ENCODE measurements around the gene TTC3.

Gene TTC3

DNA sequence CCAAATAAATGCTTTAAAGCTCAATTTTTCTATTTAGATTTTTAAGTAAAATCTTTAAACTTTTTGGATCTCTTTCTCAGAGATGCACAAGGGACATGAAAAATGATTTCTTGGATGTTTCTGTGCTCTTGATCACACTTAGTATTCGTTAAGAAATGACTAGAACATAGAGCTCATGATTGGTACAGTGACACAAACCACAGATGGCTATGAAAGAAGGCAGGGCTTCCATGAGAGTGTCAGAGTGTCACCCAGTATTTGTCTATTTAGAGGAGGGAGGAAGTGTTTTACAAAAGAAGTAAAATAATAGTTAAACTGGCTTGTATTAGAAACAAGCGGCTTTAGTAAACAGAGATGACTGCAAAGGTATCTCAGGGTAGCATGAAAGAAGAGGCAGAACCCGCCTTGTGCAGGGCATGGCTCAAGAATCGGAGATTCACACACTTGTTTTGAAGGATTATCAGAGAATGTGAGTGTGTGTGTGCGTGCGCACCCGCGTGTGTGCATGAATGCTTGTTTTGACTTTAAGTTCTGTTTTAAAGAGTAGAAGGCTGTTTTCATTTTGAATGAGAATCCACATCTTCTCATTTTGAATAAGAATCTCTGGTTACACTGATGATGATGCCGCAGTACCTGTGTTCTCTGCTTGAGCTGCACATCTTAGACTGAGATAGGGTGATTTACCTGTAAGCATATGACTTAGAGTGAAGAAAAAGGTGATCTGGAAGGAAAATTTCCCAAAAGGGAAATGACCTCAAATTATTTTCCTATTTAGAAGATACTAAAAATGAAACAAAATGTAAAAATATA lies 111.9 kb downstream of the TTC3 start:
- DNase-seq (ENCODE audit: low read depth) = no peak
- H3K4me3 ChIP-seq (ENCODE audit: low read depth, low read length) = no peak overlapping the region

- no peak for DNase-seq (ENCODE audit: low read depth)
- no peak overlapping the region for H3K4me3 ChIP-seq (ENCODE audit: low read depth, low read length)
Observed at GRCh38 chr21:37186983-37187382, 113.9 kb downstream of the TTC3 start.

GRCh38 chr21:37188825-37189224 lies 115.8 kb downstream of the TTC3 start:
- no peak for DNase-seq (ENCODE audit: low read depth)
- H3K4me3 ChIP-seq (ENCODE audit: low read depth, low read length) = no peak overlapping the region

GRCh38 chr21:37192019-37192418 lies 119.0 kb downstream of the TTC3 start:
- no peak overlapping the region for H3K4me3 ChIP-seq (ENCODE audit: low read depth, low read length)
- DNase-seq (ENCODE audit: low read depth) = no peak

- H3K4me3 ChIP-seq (ENCODE audit: low read depth, low read length) = no peak overlapping the region
- DNase-seq (ENCODE audit: low read depth) = no peak
Observed at GRCh38 chr21:37193006-37193405, 120.0 kb downstream of the TTC3 start.

DNA sequence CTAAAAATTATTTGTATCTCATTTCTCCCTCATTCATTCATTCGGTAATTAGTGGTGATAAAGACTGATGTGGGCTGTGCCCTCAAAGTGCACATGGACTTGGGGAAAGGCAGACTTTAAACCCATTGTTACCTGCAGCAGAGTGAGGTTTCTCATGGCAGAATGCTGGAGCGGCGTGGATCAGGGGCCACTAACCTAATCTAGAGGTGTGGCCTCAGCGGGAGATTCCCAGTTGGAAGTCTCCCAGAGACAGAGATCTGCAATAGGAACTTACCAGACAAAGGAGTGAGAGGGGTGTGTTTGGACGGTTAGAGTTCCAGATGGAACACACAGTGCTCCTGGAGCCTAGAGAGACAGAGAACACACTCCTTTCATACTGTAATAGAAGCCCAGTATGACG lies 120.6 kb downstream of the TTC3 start:
- no peak for DNase-seq (ENCODE audit: low read depth)
- H3K4me3 ChIP-seq (ENCODE audit: low read depth, low read length) = no peak overlapping the region

DNA sequence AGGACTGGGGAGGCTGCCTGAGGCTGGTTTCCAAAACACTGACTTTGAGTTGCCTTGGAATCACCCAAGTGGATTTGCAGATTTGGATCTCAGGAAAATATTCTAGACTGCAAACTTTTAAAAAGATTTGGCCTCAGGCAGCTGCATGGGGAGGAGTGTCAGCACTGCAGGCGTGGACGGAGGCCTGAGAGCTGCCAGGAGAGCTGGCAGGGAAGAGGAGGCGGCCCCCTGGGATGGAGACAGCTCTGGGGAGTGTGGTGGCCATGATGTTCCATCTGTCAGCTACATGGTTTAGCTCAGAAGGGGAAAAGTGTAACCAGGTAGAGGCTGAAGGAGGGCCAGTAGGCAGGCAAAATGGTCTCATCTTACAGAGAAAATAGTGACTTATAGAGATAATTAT lies 122.0 kb downstream of the TTC3 start:
- DNase-seq (ENCODE audit: low read depth) = no peak
- H3K4me3 ChIP-seq (ENCODE audit: low read depth, low read length) = no peak overlapping the region

DNA sequence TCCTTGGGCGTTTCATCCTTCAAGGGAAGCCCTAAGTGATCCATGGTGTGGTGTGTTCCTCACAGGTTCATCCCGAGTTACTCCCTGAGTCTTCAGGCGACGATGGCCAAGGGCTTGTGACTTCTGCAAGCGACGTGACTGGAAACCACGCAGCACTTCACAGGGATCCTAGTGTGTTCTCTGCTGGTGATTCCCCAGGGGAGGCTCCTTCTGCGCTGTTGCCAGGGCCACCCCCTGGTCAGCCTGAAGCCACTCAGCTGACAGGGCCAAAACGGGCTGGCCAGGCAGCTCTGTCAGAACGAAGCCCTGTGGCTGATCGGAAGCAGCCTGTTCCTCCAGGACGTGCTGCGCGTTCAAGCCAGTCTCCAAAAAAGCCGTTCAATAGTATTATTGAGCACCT lies 122.6 kb downstream of the TTC3 start:
- no peak for DNase-seq (ENCODE audit: low read depth)
- no peak overlapping the region for H3K4me3 ChIP-seq (ENCODE audit: low read depth, low read length)

GRCh38 chr21:37196847-37197246 lies 123.8 kb downstream of the TTC3 start:
- no peak overlapping the region for H3K4me3 ChIP-seq (ENCODE audit: low read depth, low read length)
- no peak for DNase-seq (ENCODE audit: low read depth)

DNA sequence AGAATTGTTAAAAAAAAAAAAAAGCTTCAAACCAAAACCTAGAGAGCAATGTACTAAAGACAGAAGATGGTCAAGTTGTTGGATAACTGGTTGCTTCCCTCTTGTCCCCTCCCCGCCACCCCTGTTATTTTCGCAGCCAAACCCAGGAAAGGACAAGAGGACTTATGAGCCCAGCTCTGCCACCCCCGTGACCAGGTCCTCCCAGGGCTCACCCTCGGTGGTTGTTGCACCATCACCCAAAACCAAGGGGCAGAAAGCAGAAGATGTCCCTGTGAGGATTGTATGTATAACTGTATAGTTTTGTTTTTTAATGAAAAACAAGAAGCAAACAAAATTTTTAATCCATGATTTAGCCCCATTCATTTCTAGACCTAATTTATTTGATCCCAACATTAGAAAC lies 124.7 kb downstream of the TTC3 start:
- no peak overlapping the region for H3K4me3 ChIP-seq (ENCODE audit: low read depth, low read length)
- no peak for DNase-seq (ENCODE audit: low read depth)

GRCh38 chr21:37199057-37199924 lies 126.2 kb downstream of the TTC3 start:
- no peak overlapping the region for H3K4me3 ChIP-seq (ENCODE audit: low read depth, low read length)
- DNase-seq (ENCODE audit: low read depth) = no peak

GRCh38 chr21:37200641-37201480 lies 127.8 kb downstream of the TTC3 start:
- no peak for DNase-seq (ENCODE audit: low read depth)
- no peak overlapping the region for H3K4me3 ChIP-seq (ENCODE audit: low read depth, low read length)

GRCh38 chr21:37202221-37203110 lies 129.4 kb downstream of the TTC3 start:
- no peak for DNase-seq (ENCODE audit: low read depth)
- H3K4me3 ChIP-seq (ENCODE audit: low read depth, low read length) = no peak overlapping the region

GRCh38 chr21:37204580-37204979 lies 131.5 kb downstream of the TTC3 start:
- DNase-seq (ENCODE audit: low read depth) = no peak
- H3K4me3 ChIP-seq (ENCODE audit: low read depth, low read length) = no peak overlapping the region

DNA sequence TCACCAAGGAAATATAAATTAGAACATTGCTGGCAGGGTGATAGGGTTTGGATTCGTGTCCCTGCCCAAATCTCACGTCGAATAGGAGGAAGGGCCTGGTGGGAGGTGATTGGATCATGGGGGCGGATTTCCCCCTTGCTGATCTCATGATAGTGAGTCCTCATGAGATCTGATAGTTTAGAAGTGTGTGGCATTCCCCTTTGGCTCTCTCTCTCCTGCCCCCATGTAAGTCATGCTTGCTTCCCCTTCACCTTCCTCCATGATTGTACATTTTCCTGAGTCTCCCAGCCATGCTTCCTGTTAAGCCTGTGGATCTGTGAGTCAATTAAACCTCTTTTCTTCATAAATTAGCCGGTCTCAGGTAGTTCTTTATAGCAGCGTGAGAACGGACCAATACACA lies 133.4 kb downstream of the TTC3 start:
- no peak overlapping the region for H3K4me3 ChIP-seq (ENCODE audit: low read depth, low read length)
- no peak for DNase-seq (ENCODE audit: low read depth)

- DNase-seq (ENCODE audit: low read depth) = no peak
Observed at GRCh38 chr21:37207441-37208009, 134.5 kb downstream of the TTC3 start.

DNA sequence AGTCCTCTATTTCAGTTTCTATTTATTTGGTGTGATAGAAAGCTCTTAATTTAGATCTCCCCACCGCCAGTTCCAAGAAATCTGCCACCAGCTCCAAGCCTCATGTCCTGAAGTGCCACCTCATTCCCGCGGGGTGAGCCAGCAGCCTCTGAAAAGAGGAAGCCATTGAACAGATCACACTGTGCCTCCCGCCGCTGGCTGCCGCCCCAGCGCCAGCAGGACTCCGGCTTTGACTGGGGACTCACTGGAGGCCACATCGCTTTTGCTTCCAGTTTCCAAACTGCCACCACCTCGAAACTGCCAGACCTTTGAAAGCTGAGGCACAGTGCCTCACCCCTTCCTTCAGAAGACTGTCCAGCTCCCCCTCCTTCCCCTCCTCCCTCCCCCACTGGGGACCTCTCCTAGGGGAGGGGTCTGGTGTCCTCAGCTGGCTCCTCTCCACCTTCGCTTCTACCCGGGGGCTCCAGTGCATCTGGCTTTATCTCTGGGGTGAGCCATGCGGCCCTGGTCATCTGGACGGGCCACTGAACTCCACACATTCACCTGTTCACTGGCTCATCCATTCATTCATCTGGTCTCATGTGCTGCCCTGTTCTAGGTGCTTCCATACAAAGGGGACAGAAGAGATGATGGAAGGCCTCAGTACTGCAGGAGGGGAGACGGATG lies 135.1 kb downstream of the TTC3 start:
- no peak overlapping the region for H3K4me3 ChIP-seq (ENCODE audit: low read depth, low read length)
- DNase-seq (ENCODE audit: low read depth) = no peak

More at GRCh38 chr21:37207441-37208009, 134.5 kb downstream of the TTC3 start:
- no peak overlapping the region for H3K4me3 ChIP-seq (ENCODE audit: low read depth, low read length)

DNA sequence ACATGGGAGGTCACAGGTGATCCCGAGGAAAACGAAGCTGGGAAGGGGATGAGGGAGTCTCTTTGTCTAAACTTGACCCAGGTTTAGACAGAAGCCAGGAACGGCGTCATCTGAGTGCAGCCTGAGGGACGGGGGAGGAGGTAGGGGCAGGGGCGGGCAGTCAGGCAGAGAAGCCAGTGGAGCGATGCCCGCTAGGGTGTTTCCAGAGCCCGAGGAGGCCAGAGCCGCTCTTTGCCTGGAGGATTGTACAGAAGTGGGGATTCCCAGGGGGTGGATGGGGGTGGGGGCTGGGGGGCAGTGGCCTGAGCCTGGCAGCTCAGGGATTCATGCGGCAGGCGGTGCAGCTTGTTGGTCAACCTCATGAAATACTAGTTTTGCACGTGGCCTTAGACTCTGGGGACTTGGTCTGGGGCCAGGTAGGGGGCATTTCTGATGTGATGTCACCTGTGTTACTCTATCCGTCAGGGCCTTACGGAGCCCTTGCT lies 135.7 kb downstream of the TTC3 start:
- no peak for DNase-seq (ENCODE audit: low read depth)
- H3K4me3 ChIP-seq (ENCODE audit: low read depth, low read length) = no peak overlapping the region
